Left lung (tissue), 10 donors: ENCODE results near the gene DNAAF5. TPM values are rescaled to one million over a fixed set of nuclear protein-coding genes. Genes with fewer than 3 reads are reported as not detected.

Experiments
- ATAC-seq: fragments of 200-7000 bp; cut with Tn5 transposase; one replicate; pipeline ENCODE4 v1.9.1; 2020; ENCODE audit warnings: moderate library complexity
- DNase-seq, 4 donors: peaks; one replicate each; pipeline ENCODE4 v3.0.0-alpha.2; 2013 to 2020
- H3K27ac ChIP-seq, 2 donors: fragments of 200-600 bp; sonication (generic) in 1 of 2; one replicate each; pipeline versions ENCODE4 v1.5.0 to v1.8.0; 2020 to 2021
- H3K27me3 ChIP-seq, 2 donors: fragments of 200-600 bp; sonication (generic) in 1 of 2; one replicate each; pipeline versions ENCODE4 v1.5.0 to v1.8.0; 2020 to 2021
- H3K36me3 ChIP-seq, 2 donors: fragments of 200-600 bp; sonication (generic) in 1 of 2; one replicate each; pipeline versions ENCODE4 v1.5.0 to v1.8.0; 2020 to 2021
- H3K4me1 ChIP-seq, 2 donors: fragments of 200-600 bp; one replicate each; pipeline ENCODE4 v1.8.0; 2021
- H3K4me3 ChIP-seq, 2 donors: fragments of 200-600 bp; sonication (generic) in 1 of 2; one replicate each; pipeline versions ENCODE4 v1.5.0 to v1.8.0; 2020 to 2021; ENCODE audit warnings: mild to moderate bottlenecking in 1 of 2
- H3K9me3 ChIP-seq, 2 donors: fragments of 200-600 bp; sonication (generic) in 1 of 2; one replicate each; pipeline versions ENCODE4 v1.5.0 to v1.8.0; 2020 to 2021
- CTCF ChIP-seq, 2 donors: fragments of 200-600 bp; sonication (generic) in 1 of 2; IDR thresholded peaks; one replicate each; pipeline versions ENCODE4 v1.5.0 to v1.8.0; 2021; ENCODE audit warnings: antibody characterized with exemption in 2 of 2
- intact Hi-C, 2 donors: fragments of 100-400 bp; cut with DNase I; formaldehyde crosslinking; loops; one replicate each; pipeline versions ENCODE4 v1.11.2 to v1.14.2; 2022
- polyA plus RNA-seq, 6 donors: library from polyadenylated mRNA; unstranded; fragments of 120-200 nt; gene quantifications; one replicate each; pipeline ENCODE4 v1.2.1, GENCODE V29; 2013; ENCODE audit not compliant: insufficient read length in 6 of 6
- total RNA-seq, 2 donors: library from RNA; stranded (reverse); fragmentation: NEBNext Ultra II Directional; extraction: Animal tissue kit (Norgen Biotek cat#: 25700); gene quantifications; one replicate each; pipeline ENCODE4 v1.2.1, GENCODE V29; 2021
- donor health status: DM: no; HTN: yes; CAD: no.
- donor health status: DM: no; HTN: no; CAD: no.

DNAAF5 gene
- total and polyA plus RNA-seq, 8 donors, result 19.9 to 30.6 (median 26.2) TPM

- no peaks in the 10 kb centered on the region for H3K27me3 ChIP-seq
- H3K36me3 ChIP-seq, result peaks cover 0 to 79% of the 10 kb centered on the region in 2 donors
- DNase-seq (peak in 3 of 4 donors; percentile 12 to 89 (median 54)), ATAC-seq (peak; percentile 85)
- no peaks in the 10 kb centered on the region for H3K9me3 ChIP-seq
- no peak overlapping the region for H3K27ac ChIP-seq
- peak; percentile 87 for TF ChIP-seq CTCF (IDR thresholded peaks at IDR 0.05)
- no peak overlapping the region for H3K4me3 ChIP-seq
- intact Hi-C loops, result loop anchor here in 1 of 2 donors (5.0 kb wide), 1 partner anchor 452 kb away; no protein-coding TSS in a partner anchor
- peaks cover 5 to 7% of the 10 kb centered on the region in 2 donors for H3K4me1 ChIP-seq
Observed at GRCh38 chr7:774161-775109, 47.9 kb downstream of the DNAAF5 start.

GRCh38 chr7:776381-776780 lies 49.9 kb downstream of the DNAAF5 start:
- intact Hi-C loops, result no loop called here
- Histone ChIP-seq H3K27me3 (no peaks in the 10 kb centered on the region), H3K4me3 (no peak overlapping the region), H3K4me1 (no peaks in the 10 kb centered on the region), H3K9me3 (no peaks in the 10 kb centered on the region), H3K27ac (no peak overlapping the region), H3K36me3 (peaks cover 0 to 83% of the 10 kb centered on the region in 2 donors)
- ATAC-seq (no peak), DNase-seq (peak in 1 of 4 donors; percentile 71)
- TF ChIP-seq CTCF (IDR thresholded peaks at IDR 0.05), result no peak

GRCh38 chr7:776992-777727 lies 50.7 kb downstream of the DNAAF5 start:
- Histone ChIP-seq H3K27me3 (no peaks in the 10 kb centered on the region), H3K4me1 (no peaks in the 10 kb centered on the region), H3K9me3 (no peaks in the 10 kb centered on the region), H3K27ac (no peak overlapping the region), H3K4me3 (no peak overlapping the region), H3K36me3 (peaks cover 0 to 83% of the 10 kb centered on the region in 2 donors)
- no peak for TF ChIP-seq CTCF (IDR thresholded peaks at IDR 0.05)
- DNase-seq (peak in 1 of 4 donors; percentile 55), ATAC-seq (no peak)
- intact Hi-C loops, result no loop called here

- H3K27ac ChIP-seq, result no peak overlapping the region
- H3K36me3 ChIP-seq, result peaks cover 0 to 85% of the 10 kb centered on the region in 2 donors
- peak in 1 of 4 donors; percentile 48 for DNase-seq
- no peaks in the 10 kb centered on the region for H3K9me3 ChIP-seq
- H3K27me3 ChIP-seq, result no peaks in the 10 kb centered on the region
- no peak for TF ChIP-seq CTCF (IDR thresholded peaks at IDR 0.05)
- intact Hi-C loops, result no loop called here
- H3K4me1 ChIP-seq, result no peaks in the 10 kb centered on the region
- H3K4me3 ChIP-seq, result no peak overlapping the region
- no peak for ATAC-seq
Observed at GRCh38 chr7:777728-778078, 51.2 kb downstream of the DNAAF5 start.
